Neural cell (in vitro differentiated cells): ENCODE measurements around the gene STAP2. TPM values are rescaled to one million over a fixed set of nuclear protein-coding genes. Genes with fewer than 3 reads are reported as not detected.

ENCODE experiments used
- H2AFZ ChIP-seq: fragments of 200-600, 300-800 bp; sonication (generic), shearing (Covaris generic); 2 replicates; pipeline ENCODE4 v1.6.0; 2014; ENCODE audit warnings: low read depth, mild to moderate bottlenecking, antibody characterized with exemption, low read length, moderate library complexity
- H3F3A ChIP-seq: fragments of 200-600 bp; shearing (Covaris generic); 2 replicates; pipeline ENCODE4 v1.6.1; 2016; ENCODE audit warnings: mild to moderate bottlenecking, moderate library complexity, mixed read lengths, antibody characterized with exemption, low read length; ENCODE audit not compliant: insufficient read depth, poor library complexity, severe bottlenecking
- H3K27ac ChIP-seq: fragments of 200-600, 300-800 bp; sonication (generic), shearing (Covaris generic); 2 replicates; pipeline ENCODE4 v1.5.1; 2014; ENCODE audit warnings: mild to moderate bottlenecking, low read length, moderate library complexity
- H3K27me3 ChIP-seq: fragments of 300-800, 200-600 bp; sonication (generic), shearing (Covaris generic); 2 replicates; pipeline ENCODE4 v1.6.0; 2014; ENCODE audit warnings: mild to moderate bottlenecking, low read depth, low read length, moderate library complexity; ENCODE audit not compliant: insufficient read depth
- H3K36me3 ChIP-seq: fragments of 300-800, 200-600 bp; sonication (generic), shearing (Covaris generic); 2 replicates; pipeline ENCODE4 v1.5.1; 2014; ENCODE audit warnings: mild to moderate bottlenecking, antibody characterized with exemption, low read length, moderate library complexity; ENCODE audit not compliant: insufficient read depth
- H3K4me2 ChIP-seq: fragments of 300-800, 200-600 bp; sonication (generic), shearing (Covaris generic); 2 replicates; pipeline ENCODE4 v1.6.0; 2014; ENCODE audit warnings: mild to moderate bottlenecking, low read length
- H3K4me3 ChIP-seq: fragments of 300-800, 200-600 bp; sonication (generic), shearing (Covaris generic); 2 replicates; pipeline ENCODE4 v1.5.1; 2014; ENCODE audit warnings: mild to moderate bottlenecking, low read length, moderate library complexity
- H3K79me2 ChIP-seq: fragments of 200-600 bp; shearing (Covaris generic); replicated peaks from 2 replicates; pipeline ENCODE4 v1.6.0; 2014; ENCODE audit warnings: mild to moderate bottlenecking, low read length, moderate library complexity; ENCODE audit not compliant: insufficient read depth
- H3K9ac ChIP-seq: fragments of 300-800, 200-600 bp; sonication (generic), shearing (Covaris generic); 2 replicates; pipeline ENCODE4 v1.6.1; 2016; ENCODE audit warnings: mild to moderate bottlenecking, low read length, mixed read lengths
- H3K9me2 ChIP-seq: fragments of 200-600 bp; shearing (Covaris generic); 2 replicates; pipeline ENCODE4 v1.6.1; 2016; ENCODE audit warnings: mild to moderate bottlenecking, low read length, mixed read lengths; ENCODE audit not compliant: insufficient read depth
- H3K9me3 ChIP-seq: fragments of 200-600, 300-800 bp; sonication (generic), shearing (Covaris generic); 2 replicates; pipeline ENCODE4 v1.6.1; 2016; ENCODE audit warnings: mild to moderate bottlenecking, mixed run types, low read length, moderate library complexity, mixed read lengths
- H4K20me1 ChIP-seq: fragments of 200-600 bp; shearing (Covaris generic); 2 replicates; pipeline ENCODE4 v1.6.1; 2016; ENCODE audit warnings: mild to moderate bottlenecking, mixed run types; ENCODE audit not compliant: insufficient read depth
- CTCF ChIP-seq: fragments of 450-650 bp; IDR thresholded peaks from 2 replicates; pipeline ENCODE4 v1.5.1; 2014; ENCODE audit warnings: antibody characterized with exemption, mild to moderate bottlenecking, moderate library complexity; ENCODE audit not compliant: poor library complexity, severe bottlenecking
- EP300 ChIP-seq: fragments of 450-650 bp; conservative IDR thresholded peaks from 2 replicates; pipeline ENCODE4 v1.6.1; 2014; ENCODE audit warnings: antibody characterized with exemption, mild to moderate bottlenecking, moderate library complexity; ENCODE audit not compliant: poor library complexity, severe bottlenecking
- EZH2 ChIP-seq: fragments of 200-600, 300-800 bp; shearing (Covaris generic), sonication (generic); IDR thresholded peaks from 2 replicates; pipeline ENCODE4 v1.6.1; 2014; ENCODE audit warnings: antibody characterized with exemption, low read length, borderline replicate concordance, mild to moderate bottlenecking; ENCODE audit not compliant: insufficient read depth, poor library complexity, severe bottlenecking
- MXI1 ChIP-seq: fragments of 450-650 bp; conservative IDR thresholded peaks from 2 replicates; pipeline ENCODE4 v1.6.1; 2014; ENCODE audit warnings: antibody characterized with exemption, mild to moderate bottlenecking; ENCODE audit not compliant: poor library complexity, severe bottlenecking
- POLR2AphosphoS5 ChIP-seq: IDR thresholded peaks from 2 replicates; pipeline ENCODE4 v1.6.1; 2012
- RAD21 ChIP-seq: fragments of 450-650 bp; conservative IDR thresholded peaks from 2 replicates; pipeline ENCODE4 v1.6.1; 2014; ENCODE audit warnings: antibody characterized with exemption, mild to moderate bottlenecking, moderate library complexity
- REST ChIP-seq: IDR thresholded peaks from 2 replicates; pipeline ENCODE4 v1.6.1; 2012; ENCODE audit warnings: borderline replicate concordance
- SMC3 ChIP-seq: fragments of 450-650 bp; conservative IDR thresholded peaks from 2 replicates; pipeline ENCODE4 v1.6.1; 2014; ENCODE audit warnings: antibody characterized with exemption, mild to moderate bottlenecking, moderate library complexity; ENCODE audit not compliant: poor library complexity
- TAF1 ChIP-seq: IDR thresholded peaks from 2 replicates; pipeline ENCODE4 v1.6.1; 2012; ENCODE audit warnings: low read depth
- polyA plus RNA-seq: library from polyadenylated mRNA; depleted of rRNA; stranded (reverse); fragments of >200 nt; gene quantifications from 2 replicates; pipeline ENCODE4 v1.2.3, GENCODE V29; 2014

The STAP2 gene
- polyA plus RNA-seq, 1 donor from 2014 or later: 0.16 TPM

- Histone ChIP-seq H3K36me3 (no peaks in the 10 kb centered on the region), H3K4me3 (no peak overlapping the region), H3K27ac (no peak overlapping the region), H3F3A (no peaks in the 10 kb centered on the region), H3K9me3 (no peaks in the 10 kb centered on the region), H3K27me3 (no peaks in the 10 kb centered on the region), H3K9ac (no peak overlapping the region), H2AFZ (no peak overlapping the region), H3K9me2 (no peaks in the 10 kb centered on the region), H3K4me2 (no peak overlapping the region), H4K20me1 (no peaks in the 10 kb centered on the region), H3K79me2 (no peaks in the 10 kb centered on the region)
- no peak for TF ChIP-seq RAD21
- no peak for TF ChIP-seq CTCF
- peak; percentile 6 for TF ChIP-seq POLR2AphosphoS5
- TF ChIP-seq MXI1: no peak
Observed at GRCh38 chr19:4359627-4360000, 21.0 kb upstream of the STAP2 start.

- H4K20me1 ChIP-seq: no peaks in the 10 kb centered on the region
- H3F3A ChIP-seq: no peaks in the 10 kb centered on the region
- H3K36me3 ChIP-seq: no peaks in the 10 kb centered on the region
- no peak overlapping the region for H2AFZ ChIP-seq
- H3K9me3 ChIP-seq: no peaks in the 10 kb centered on the region
- no peak for TF ChIP-seq EP300
- no peak for TF ChIP-seq RAD21
- no peak for TF ChIP-seq CTCF
- TF ChIP-seq REST: no peak
- no peak for TF ChIP-seq POLR2AphosphoS5
- no peak for TF ChIP-seq TAF1
- no peak for TF ChIP-seq MXI1
- no peak for TF ChIP-seq SMC3
- no peak for TF ChIP-seq EZH2
- no peak overlapping the region for H3K27ac ChIP-seq
- H3K4me2 ChIP-seq: no peak overlapping the region
- no peaks in the 10 kb centered on the region for H3K79me2 ChIP-seq
- no peaks in the 10 kb centered on the region for H3K9me2 ChIP-seq
- no peak overlapping the region for H3K9ac ChIP-seq
- H3K27me3 ChIP-seq: no peaks in the 10 kb centered on the region
- H3K4me3 ChIP-seq: no peak overlapping the region
Observed at GRCh38 chr19:4358709-4359626, 20.3 kb upstream of the STAP2 start.
